HepG2 (cell line): ENCODE data around the gene SLBP. TPM values are rescaled to one million over a fixed set of nuclear protein-coding genes. Genes with fewer than 3 reads are reported as not detected.

Source experiments
- DNMT3B ChIP-seq: conservative IDR thresholded peaks from 2 replicates; pipeline ENCODE4 v1.6.1; 2016; ENCODE audit warnings: missing biosample characterization, control low read depth
- EP300 ChIP-seq, 3 experiments: sonication (generic) in 1 of 3; formaldehyde crosslinking in 1 of 3; IDR thresholded peaks; 2 replicates each; pipeline versions ENCODE4 v1.5.1 to v1.6.1; 2011 to 2020; ENCODE audit warnings: low read depth in 2 of 3, low read length in 2 of 3, borderline replicate concordance in 1 of 3, improper control_type of control experiment in 1 of 3, mild to moderate bottlenecking in 1 of 3, missing genetic modification reagents in 1 of 3, moderate library complexity in 1 of 3
- FIP1L1 ChIP-seq: fragments of 200-400 bp; formaldehyde crosslinking; IDR thresholded peaks from 2 replicates; pipeline ENCODE4 v1.6.1; 2018; ENCODE audit warnings: low read depth, mild to moderate bottlenecking, low read length, moderate library complexity, borderline replicate concordance; ENCODE audit not compliant: insufficient read depth
- GLI4 ChIP-seq: sonication (generic); formaldehyde crosslinking; IDR thresholded peaks from 2 replicates; pipeline ENCODE4 v1.5.1; 2020; ENCODE audit warnings: missing genetic modification reagents, mild to moderate bottlenecking, moderate library complexity, borderline replicate concordance
- HOXD1 ChIP-seq: sonication (generic); formaldehyde crosslinking; IDR thresholded peaks from 2 replicates; pipeline ENCODE4 v1.5.0; 2020; ENCODE audit warnings: missing genetic modification reagents
- KDM3A ChIP-seq: IDR thresholded peaks from 2 replicates; pipeline ENCODE4 v1.6.1; 2018; ENCODE audit warnings: low read depth, missing compliant biosample characterization
- KMT2A ChIP-seq: sonication (generic); formaldehyde crosslinking; IDR thresholded peaks from 2 replicates; pipeline ENCODE4 v1.4.0; 2020; ENCODE audit warnings: missing genetic modification reagents
- MXI1 ChIP-seq: IDR thresholded peaks from 3 replicates; pipeline ENCODE4 v1.6.1; 2012; ENCODE audit warnings: low read depth, low read length, inconsistent platforms, borderline replicate concordance
- RFX5 ChIP-seq: IDR thresholded peaks from 2 replicates; pipeline ENCODE4 v1.6.1; 2011; ENCODE audit warnings: low read depth, low read length, improper control_type of control experiment
- ZMYM2 ChIP-seq: sonication (generic); formaldehyde crosslinking; IDR thresholded peaks from 2 replicates; pipeline ENCODE4 v1.8.0; 2022; ENCODE audit warnings: mild to moderate bottlenecking, missing genetic modification reagents
- ZNF234 ChIP-seq: sonication (generic); formaldehyde crosslinking; conservative IDR thresholded peaks from 2 replicates; pipeline ENCODE4 v1.5.1; 2020; ENCODE audit warnings: mild to moderate bottlenecking, missing genetic modification reagents
- ZNF3 ChIP-seq: IDR thresholded peaks from 2 replicates; pipeline ENCODE4 v1.7.0; 2017; ENCODE audit warnings: inconsistent platforms
- ZNF496 ChIP-seq: sonication (generic); formaldehyde crosslinking; IDR thresholded peaks from 2 replicates; pipeline ENCODE4 v1.8.1; 2023; ENCODE audit warnings: mild to moderate bottlenecking, moderate library complexity, missing genetic modification reagents; ENCODE audit not compliant: insufficient replicate concordance
- ZNF589 ChIP-seq: sonication (generic); formaldehyde crosslinking; conservative IDR thresholded peaks from 2 replicates; pipeline ENCODE4 v1.8.0; 2022; ENCODE audit warnings: mild to moderate bottlenecking, moderate library complexity, missing genetic modification reagents
- ZNF713 ChIP-seq: sonication (generic); formaldehyde crosslinking; IDR thresholded peaks from 2 replicates; pipeline ENCODE4 v1.4.0; 2020; ENCODE audit warnings: mild to moderate bottlenecking, missing genetic modification reagents
- polyA plus RNA-seq, 8 experiments: library from polyadenylated mRNA; depleted of rRNA in 3 of 8; stranded (reverse) in 7 of 8; unstranded in 1 of 8; fragments of >200 nt; fragmentation: Illumina TruSeq in 4 of 8; extraction: Trizol in 4 of 8; gene quantifications; 2 replicates each; pipeline versions ENCODE4 v1.2.1 to v1.2.3, GENCODE V29; 2011 to 2016; ENCODE audit warnings: low read depth in 4 of 8, missing spikeins in 1 of 8, mixed read lengths in 1 of 8; ENCODE audit not compliant: insufficient read depth in 1 of 8
- total RNA-seq, 5 experiments: library from RNA; depleted of rRNA; stranded (reverse); fragments of >200 nt; fragmentation: Illumina TruSeq; extraction: Trizol; gene quantifications; 2 replicates each; pipeline ENCODE4 v1.2.3, GENCODE V29; 2016; ENCODE audit warnings: low read depth in 1 of 5
- TF ChIP-seq, protein P1 (sequence below): IDR thresholded peaks from 2 replicates; pipeline ENCODE4 v1.6.1; 2016
- TF ChIP-seq, protein P2 (sequence below): IDR thresholded peaks from 2 replicates; pipeline ENCODE4 v1.6.1; 2012; ENCODE audit warnings: inconsistent platforms
- TF ChIP-seq, protein P3 (sequence below): sonication (generic); formaldehyde crosslinking; IDR thresholded peaks from 2 replicates; pipeline ENCODE4 v1.5.1; 2020; ENCODE audit warnings: mild to moderate bottlenecking, missing genetic modification reagents, borderline replicate concordance
- TF ChIP-seq, protein P4 (sequence below): sonication (generic); formaldehyde crosslinking; IDR thresholded peaks from 2 replicates; pipeline ENCODE4 v1.8.0; 2022; ENCODE audit warnings: missing genetic modification reagents, low read depth, mild to moderate bottlenecking, borderline replicate concordance
- TF ChIP-seq, protein P5 (sequence below): sonication (generic); formaldehyde crosslinking; IDR thresholded peaks from 2 replicates; pipeline ENCODE4 v1.4.0; 2020; ENCODE audit warnings: missing genetic modification reagents, mild to moderate bottlenecking, borderline replicate concordance

The SLBP gene
- total and polyA plus RNA-seq, 2 of the 13 experiments (the other 11 are each of a cell fraction or from before 2014, with no cell fraction given), result 43.9 to 104 TPM

DNA sequence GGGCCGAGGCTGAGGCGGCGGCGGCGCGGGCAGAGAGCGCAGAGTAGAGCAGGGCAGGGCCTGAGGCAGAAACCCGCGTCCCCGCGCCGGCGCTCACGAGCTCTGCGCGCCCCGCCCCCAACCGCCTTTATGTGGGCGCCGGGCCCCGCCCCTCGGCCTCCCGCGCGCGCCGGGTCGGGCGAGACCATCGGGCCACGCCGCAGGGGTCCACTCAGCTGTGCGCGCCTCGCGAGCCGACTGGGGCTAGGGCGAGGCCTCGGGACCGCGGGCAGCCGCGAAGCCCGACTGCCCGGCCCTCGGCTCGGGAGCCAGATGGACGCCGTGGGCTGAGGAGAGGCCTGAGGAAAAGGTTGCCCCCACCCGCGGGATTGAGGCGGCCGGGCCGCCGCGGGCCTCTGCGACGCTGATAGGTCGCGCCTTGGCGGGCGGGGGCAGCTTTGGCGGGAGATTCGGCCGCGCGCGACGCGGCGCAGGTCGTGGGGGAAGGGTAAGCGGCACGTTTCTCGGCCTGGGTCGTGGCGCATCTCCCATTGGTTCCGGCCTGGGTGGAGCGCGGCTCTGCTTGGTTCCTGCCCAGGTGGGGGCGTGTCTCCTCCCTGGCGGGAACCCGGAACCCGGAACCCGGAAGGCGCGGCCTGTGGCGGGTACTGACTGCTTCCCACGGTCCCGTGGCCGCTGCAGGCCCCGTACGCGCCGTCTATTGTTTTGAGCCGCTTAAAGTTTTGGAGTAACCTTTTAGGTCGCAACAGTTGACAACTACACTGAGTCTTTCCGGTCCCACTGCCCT is at the start of gene SLBP (continued):
- 0 out of 2 replicates have a peak, but pooled peaks have one; percentile 41 for TF ChIP-seq DNMT3B (CRISPR knock-in tag)
- TF ChIP-seq ZNF589 (CRISPR knock-in tag), result peak; percentile 98
- peak; percentile 96 for TF ChIP-seq HOXD1 (CRISPR knock-in tag)
- TF ChIP-seq ZNF496 (CRISPR knock-in tag), result no peak
- peak; percentile 88; the same call in 2 of the 3 replicates for TF ChIP-seq MXI1
- TF ChIP-seq, protein P1, sequence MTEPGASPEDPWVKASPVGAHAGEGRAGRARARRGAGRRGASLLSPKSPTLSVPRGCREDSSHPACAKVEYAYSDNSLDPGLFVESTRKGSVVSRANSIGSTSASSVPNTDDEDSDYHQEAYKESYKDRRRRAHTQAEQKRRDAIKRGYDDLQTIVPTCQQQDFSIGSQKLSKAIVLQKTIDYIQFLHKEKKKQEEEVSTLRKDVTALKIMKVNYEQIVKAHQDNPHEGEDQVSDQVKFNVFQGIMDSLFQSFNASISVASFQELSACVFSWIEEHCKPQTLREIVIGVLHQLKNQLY (CRISPR knock-in tag), result peak; percentile 57; the same call in 1 of the 2 replicates
- TF ChIP-seq EP300 (IDR thresholded peaks at IDR 0.05; ENCODE audit: low read depth in 2 of 2, low read length in 2 of 2), result peak in 1 of 2 experiments; percentile 29; a peak in 1 of 4 replicates
- peak; percentile 78; the same call in 1 of the 2 replicates for TF ChIP-seq EP300 (CRISPR knock-in tag; IDR thresholded peaks at IDR 0.05; ENCODE audit: borderline replicate concordance)
- no peak for TF ChIP-seq FIP1L1
- TF ChIP-seq, protein P2, sequence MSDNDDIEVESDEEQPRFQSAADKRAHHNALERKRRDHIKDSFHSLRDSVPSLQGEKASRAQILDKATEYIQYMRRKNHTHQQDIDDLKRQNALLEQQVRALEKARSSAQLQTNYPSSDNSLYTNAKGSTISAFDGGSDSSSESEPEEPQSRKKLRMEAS, result peak; percentile 100
- TF ChIP-seq KMT2A (CRISPR knock-in tag), result peak; percentile 81
- no peak for TF ChIP-seq ZNF3
- TF ChIP-seq, protein P3, sequence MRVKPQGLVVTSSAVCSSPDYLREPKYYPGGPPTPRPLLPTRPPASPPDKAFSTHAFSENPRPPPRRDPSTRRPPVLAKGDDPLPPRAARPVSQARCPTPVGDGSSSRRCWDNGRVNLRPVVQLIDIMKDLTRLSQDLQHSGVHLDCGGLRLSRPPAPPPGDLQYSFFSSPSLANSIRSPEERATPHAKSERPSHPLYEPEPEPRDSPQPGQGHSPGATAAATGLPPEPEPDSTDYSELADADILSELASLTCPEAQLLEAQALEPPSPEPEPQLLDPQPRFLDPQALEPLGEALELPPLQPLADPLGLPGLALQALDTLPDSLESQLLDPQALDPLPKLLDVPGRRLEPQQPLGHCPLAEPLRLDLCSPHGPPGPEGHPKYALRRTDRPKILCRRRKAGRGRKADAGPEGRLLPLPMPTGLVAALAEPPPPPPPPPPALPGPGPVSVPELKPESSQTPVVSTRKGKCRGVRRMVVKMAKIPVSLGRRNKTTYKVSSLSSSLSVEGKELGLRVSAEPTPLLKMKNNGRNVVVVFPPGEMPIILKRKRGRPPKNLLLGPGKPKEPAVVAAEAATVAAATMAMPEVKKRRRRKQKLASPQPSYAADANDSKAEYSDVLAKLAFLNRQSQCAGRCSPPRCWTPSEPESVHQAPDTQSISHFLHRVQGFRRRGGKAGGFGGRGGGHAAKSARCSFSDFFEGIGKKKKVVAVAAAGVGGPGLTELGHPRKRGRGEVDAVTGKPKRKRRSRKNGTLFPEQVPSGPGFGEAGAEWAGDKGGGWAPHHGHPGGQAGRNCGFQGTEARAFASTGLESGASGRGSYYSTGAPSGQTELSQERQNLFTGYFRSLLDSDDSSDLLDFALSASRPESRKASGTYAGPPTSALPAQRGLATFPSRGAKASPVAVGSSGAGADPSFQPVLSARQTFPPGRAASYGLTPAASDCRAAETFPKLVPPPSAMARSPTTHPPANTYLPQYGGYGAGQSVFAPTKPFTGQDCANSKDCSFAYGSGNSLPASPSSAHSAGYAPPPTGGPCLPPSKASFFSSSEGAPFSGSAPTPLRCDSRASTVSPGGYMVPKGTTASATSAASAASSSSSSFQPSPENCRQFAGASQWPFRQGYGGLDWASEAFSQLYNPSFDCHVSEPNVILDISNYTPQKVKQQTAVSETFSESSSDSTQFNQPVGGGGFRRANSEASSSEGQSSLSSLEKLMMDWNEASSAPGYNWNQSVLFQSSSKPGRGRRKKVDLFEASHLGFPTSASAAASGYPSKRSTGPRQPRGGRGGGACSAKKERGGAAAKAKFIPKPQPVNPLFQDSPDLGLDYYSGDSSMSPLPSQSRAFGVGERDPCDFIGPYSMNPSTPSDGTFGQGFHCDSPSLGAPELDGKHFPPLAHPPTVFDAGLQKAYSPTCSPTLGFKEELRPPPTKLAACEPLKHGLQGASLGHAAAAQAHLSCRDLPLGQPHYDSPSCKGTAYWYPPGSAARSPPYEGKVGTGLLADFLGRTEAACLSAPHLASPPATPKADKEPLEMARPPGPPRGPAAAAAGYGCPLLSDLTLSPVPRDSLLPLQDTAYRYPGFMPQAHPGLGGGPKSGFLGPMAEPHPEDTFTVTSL, result no peak
- peak; percentile 47; the same call in 1 of the 2 replicates for TF ChIP-seq GLI4
- peak; percentile 55; the same call in 1 of the 2 replicates for TF ChIP-seq KDM3A (CRISPR knock-in tag)
- peak; percentile 91 for TF ChIP-seq ZMYM2 (CRISPR knock-in tag)
- TF ChIP-seq ZNF234 (CRISPR knock-in tag), result peak; percentile 99
- peak; percentile 73; the same call in 1 of the 2 replicates for TF ChIP-seq RFX5
- no peak for TF ChIP-seq ZNF713 (CRISPR knock-in tag)
- TF ChIP-seq, protein P4, sequence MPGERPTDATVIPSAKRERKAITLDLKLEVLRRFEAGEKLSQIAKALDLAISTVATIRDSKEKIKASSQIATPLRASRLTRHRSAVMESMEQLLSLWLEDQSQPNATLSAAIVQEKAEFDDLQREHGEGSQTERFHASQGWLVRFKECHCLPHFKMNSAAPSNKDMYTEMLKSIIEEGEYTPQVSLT (CRISPR knock-in tag), result peak; percentile 98
- TF ChIP-seq, protein P5, sequence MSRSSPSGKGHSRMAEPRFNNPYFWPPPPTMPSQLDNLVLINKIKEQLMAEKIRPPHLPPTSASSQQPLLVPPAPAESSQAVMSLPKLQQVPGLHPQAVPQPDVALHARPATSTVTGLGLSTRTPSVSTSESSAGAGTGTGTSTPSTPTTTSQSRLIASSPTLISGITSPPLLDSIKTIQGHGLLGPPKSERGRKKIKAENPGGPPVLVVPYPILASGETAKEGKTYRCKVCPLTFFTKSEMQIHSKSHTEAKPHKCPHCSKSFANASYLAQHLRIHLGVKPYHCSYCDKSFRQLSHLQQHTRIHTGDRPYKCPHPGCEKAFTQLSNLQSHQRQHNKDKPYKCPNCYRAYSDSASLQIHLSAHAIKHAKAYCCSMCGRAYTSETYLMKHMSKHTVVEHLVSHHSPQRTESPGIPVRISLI (CRISPR knock-in tag), result 0 out of 2 replicates have a peak, but pooled peaks have one; percentile 0
